Endothelial cell of umbilical vein (primary cell): ENCODE data around the gene CHSY1. TPM values are rescaled to one million over a fixed set of nuclear protein-coding genes. Genes with fewer than 3 reads are reported as not detected.

Experiments used
- BruUV-seq: library from RNA; stranded (reverse); fragments of 400-500 nt; replicated peaks from 2 replicates; lab custom pipeline; 2021; lab: Mats Ljungman, UMichigan
- CTCF ChIA-PET: fragments of 300-600, 350-600 bp; sonication (Branson Sonifier 250); formaldehyde crosslinking; loops from one replicate; lab custom pipeline; 2021; ENCODE audit warnings: antibody characterized with exemption, inconsistent platforms; lab: Charles Lee
- POLR2A ChIA-PET: fragments of 300-600, 350-600 bp; sonication (Branson Sonifier 250); formaldehyde crosslinking; loops from one replicate; lab custom pipeline; 2021; ENCODE audit warnings: antibody characterized with exemption, inconsistent platforms; lab: Charles Lee
- DNase-seq: peaks from one replicate; pipeline ENCODE4 v3.0.0-alpha.2; 2011; ENCODE audit warnings: low read depth, low spot score
- FAIRE-seq: peaks from 2 replicates; lab custom pipeline; 2011; peaks lifted over from hg19 to GRCh38; lab: Jason Lieb, UNC
- H2AFZ ChIP-seq: 2 replicates; pipeline ENCODE4 v1.6.0; 2012; ENCODE audit warnings: low read depth, low read length, control low read depth, inconsistent platforms
- H3K27ac ChIP-seq: 2 replicates; pipeline ENCODE4 v1.5.1; 2011; ENCODE audit warnings: low read depth, mild to moderate bottlenecking, control low read depth, low read length, moderate library complexity; ENCODE audit not compliant: insufficient read depth
- H3K27me3 ChIP-seq, 2 experiments: 2 replicates each; pipeline versions ENCODE4 v1.6.0 to v1.6.1; 2011; ENCODE audit warnings: low read length in 2 of 2, mixed read lengths in 1 of 2; ENCODE audit not compliant: control insufficient read depth in 2 of 2, insufficient read depth in 2 of 2
- H3K36me3 ChIP-seq, 2 experiments: 2 replicates in 1 of 2; 3 replicates in 1 of 2; pipeline ENCODE4 v1.5.1; 2011; ENCODE audit warnings: low read length in 2 of 2, mild to moderate bottlenecking in 1 of 2, moderate library complexity in 1 of 2; ENCODE audit not compliant: control insufficient read depth in 2 of 2, insufficient read depth in 2 of 2; ENCODE audit errors: extremely low read depth in 1 of 2
- H3K4me1 ChIP-seq: 3 replicates; pipeline ENCODE4 v1.5.1; 2011; ENCODE audit warnings: mild to moderate bottlenecking, low read length; ENCODE audit not compliant: control insufficient read depth, insufficient read depth; ENCODE audit errors: extremely low read depth
- H3K4me2 ChIP-seq: 2 replicates; pipeline ENCODE4 v1.6.1; 2011; ENCODE audit warnings: low read length, control low read depth, mixed read lengths; ENCODE audit not compliant: insufficient read depth
- H3K4me3 ChIP-seq, 3 experiments: fragments of 200-600 bp in 1 of 3; sonication (generic), shearing (Covaris generic) in 1 of 3; replicated peaks in 1 of 3; 2 replicates each; pipeline ENCODE4 v1.5.1; 2011 to 2016; ENCODE audit warnings: control low read depth in 3 of 3, low read length in 3 of 3, mild to moderate bottlenecking in 2 of 3, inconsistent platforms in 1 of 3, low read depth in 1 of 3, moderate library complexity in 1 of 3; ENCODE audit not compliant: insufficient read depth in 1 of 3
- H3K79me2 ChIP-seq: 2 replicates; pipeline ENCODE4 v1.6.0; 2012; ENCODE audit warnings: low read length, inconsistent platforms; ENCODE audit not compliant: control insufficient read depth, insufficient read depth
- H3K9ac ChIP-seq: replicated peaks from 2 replicates; pipeline ENCODE3; 2011; ENCODE audit warnings: low read length, control low read depth; ENCODE audit not compliant: insufficient read depth; ENCODE audit errors: extremely low read depth
- H3K9me1 ChIP-seq: replicated peaks from 3 replicates; pipeline ENCODE4 v1.6.0; 2011; ENCODE audit warnings: mild to moderate bottlenecking, low read length; ENCODE audit not compliant: control insufficient read depth, insufficient read depth; ENCODE audit errors: extremely low read depth
- H3K9me3 ChIP-seq: replicated peaks from 2 replicates; pipeline ENCODE4 v1.5.1; 2012; ENCODE audit warnings: low read length, inconsistent platforms; ENCODE audit not compliant: control insufficient read depth, insufficient read depth
- H4K20me1 ChIP-seq: replicated peaks from 2 replicates; pipeline ENCODE3; 2011; ENCODE audit warnings: mild to moderate bottlenecking, low read length; ENCODE audit not compliant: control insufficient read depth, insufficient read depth; ENCODE audit errors: extremely low read depth
- EZH2 ChIP-seq: IDR thresholded peaks from 2 replicates; pipeline ENCODE4 v1.6.1; 2012; ENCODE audit warnings: borderline replicate concordance, low read depth, mild to moderate bottlenecking, moderate library complexity, low read length, inconsistent platforms; ENCODE audit not compliant: severe bottlenecking
- FOS ChIP-seq: IDR thresholded peaks from 2 replicates; pipeline ENCODE4 v1.6.1; 2011; ENCODE audit warnings: mild to moderate bottlenecking, low read length, moderate library complexity, borderline replicate concordance; ENCODE audit not compliant: insufficient read depth
- GATA2 ChIP-seq: IDR thresholded peaks from 2 replicates; pipeline ENCODE4 v1.7.0; 2011; ENCODE audit warnings: low read depth, mild to moderate bottlenecking, moderate library complexity, mixed read lengths, low read length; ENCODE audit not compliant: insufficient read length, insufficient read depth
- JUN ChIP-seq: IDR thresholded peaks from 2 replicates; pipeline ENCODE4 v1.6.1; 2011; ENCODE audit warnings: borderline replicate concordance, low read depth; ENCODE audit not compliant: insufficient read length, insufficient read depth
- MAX ChIP-seq: IDR thresholded peaks from 2 replicates; pipeline ENCODE4 v1.6.1; 2011; ENCODE audit not compliant: insufficient read depth, insufficient read length
- MYC ChIP-seq: IDR thresholded peaks from one replicate; pipeline ENCODE4 v1.6.1; 2011; ENCODE audit warnings: mild to moderate bottlenecking, low read depth, low read length
- POLR2A ChIP-seq: IDR thresholded peaks from 2 replicates; pipeline ENCODE4 v1.6.1; 2012; ENCODE audit warnings: low read depth, mild to moderate bottlenecking, control low read depth, low read length
- POLR2AphosphoS5 ChIP-seq: IDR thresholded peaks from 2 replicates; pipeline ENCODE4 v1.6.1; 2012; ENCODE audit warnings: low read depth, mild to moderate bottlenecking, control low read depth, low read length, moderate library complexity; ENCODE audit not compliant: insufficient read depth
- dilution Hi-C: fragments of 300-500 bp; cut with MboI; formaldehyde crosslinking; loops from one replicate; pipeline ENCODE4 v1.15.0; 2019; ENCODE audit warnings: low sequenced_read_pairs; ENCODE audit not compliant: extremely low pct_ligation_motif_present
- intact Hi-C: fragments of 100-400 bp; cut with micrococcal nuclease; formaldehyde crosslinking; loops from one replicate; pipeline ENCODE4 v1.10.0; 2022
- polyA plus RNA-seq, 4 experiments: library from polyadenylated mRNA; depleted of rRNA in 3 of 4; stranded (reverse) in 3 of 4; unstranded in 1 of 4; fragments of >200 nt; gene quantifications; 2 replicates each; pipeline versions ENCODE4 v1.2.1 to v1.2.3, GENCODE V29; 2011 to 2012; ENCODE audit warnings: missing spikeins in 1 of 4
- total RNA-seq: library from RNA; stranded (reverse); gene quantifications from 2 replicates; pipeline ENCODE4 v1.2.3, GENCODE V29; 2021
- TF ChIP-seq, protein P1 (sequence below), 2 donors: IDR thresholded peaks; 1 replicate in 1 of 2; 2 replicates in 1 of 2; pipeline ENCODE4 v1.5.1; 2011; ENCODE audit warnings: low read length in 2 of 2, mild to moderate bottlenecking in 2 of 2, moderate library complexity in 2 of 2, control low read depth in 1 of 2, inconsistent platforms in 1 of 2, low read depth in 1 of 2; ENCODE audit not compliant: insufficient read depth in 1 of 2; ENCODE audit errors: extremely low read depth in 1 of 2

Gene CHSY1
- total and polyA plus RNA-seq, 2 donors (not counting 3 experiments of a cell fraction or from before 2014, with no cell fraction given), result 23.7 to 50.8 TPM

GRCh38 chr15:101240358-101240757, 11.5 kb downstream of the CHSY1 start:
- H3K27ac ChIP-seq, result no peak overlapping the region
- TF ChIP-seq FOS (no peak), MAX (no peak), EZH2 (no peak), GATA2 (no peak), POLR2A (no peak), MYC (no peak), JUN (no peak), POLR2AphosphoS5 (no peak)
- TF ChIP-seq, protein P1, sequence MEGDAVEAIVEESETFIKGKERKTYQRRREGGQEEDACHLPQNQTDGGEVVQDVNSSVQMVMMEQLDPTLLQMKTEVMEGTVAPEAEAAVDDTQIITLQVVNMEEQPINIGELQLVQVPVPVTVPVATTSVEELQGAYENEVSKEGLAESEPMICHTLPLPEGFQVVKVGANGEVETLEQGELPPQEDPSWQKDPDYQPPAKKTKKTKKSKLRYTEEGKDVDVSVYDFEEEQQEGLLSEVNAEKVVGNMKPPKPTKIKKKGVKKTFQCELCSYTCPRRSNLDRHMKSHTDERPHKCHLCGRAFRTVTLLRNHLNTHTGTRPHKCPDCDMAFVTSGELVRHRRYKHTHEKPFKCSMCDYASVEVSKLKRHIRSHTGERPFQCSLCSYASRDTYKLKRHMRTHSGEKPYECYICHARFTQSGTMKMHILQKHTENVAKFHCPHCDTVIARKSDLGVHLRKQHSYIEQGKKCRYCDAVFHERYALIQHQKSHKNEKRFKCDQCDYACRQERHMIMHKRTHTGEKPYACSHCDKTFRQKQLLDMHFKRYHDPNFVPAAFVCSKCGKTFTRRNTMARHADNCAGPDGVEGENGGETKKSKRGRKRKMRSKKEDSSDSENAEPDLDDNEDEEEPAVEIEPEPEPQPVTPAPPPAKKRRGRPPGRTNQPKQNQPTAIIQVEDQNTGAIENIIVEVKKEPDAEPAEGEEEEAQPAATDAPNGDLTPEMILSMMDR (IDR thresholded peaks at IDR 0.05; ENCODE audit: extremely low read depth in 1 of 2, insufficient read depth in 1 of 2, low read depth in 1 of 2, low read length in 2 of 2), result no peak
- peaks cover 18% of the 10 kb centered on the region for H4K20me1 ChIP-seq
- no peaks in the 10 kb centered on the region for H3K36me3 ChIP-seq
- FAIRE-seq, result no peak
- BruUV-seq, result no TSS peak
- ChIA-PET CTCF (interaction anchor here (1.4 to 2.0 kb wide), 2 partner anchors 10 to 13 kb away, joined by 4 to 6 read pairs; no protein-coding TSS in a partner anchor), POLR2A (no interaction called here)
- no peak overlapping the region for H2AFZ ChIP-seq
- dilution Hi-C loops (loop anchor here (5.0 kb wide), 1 partner anchor 33 kb away; no protein-coding TSS in a partner anchor), intact Hi-C loops (no loop called here)
- no peaks in the 10 kb centered on the region for H3K9me3 ChIP-seq
- H3K9me1 ChIP-seq, result no peaks in the 10 kb centered on the region
- H3K4me2 ChIP-seq, result no peak overlapping the region
- H3K9ac ChIP-seq, result no peak overlapping the region
- DNase-seq, result no peak
- H3K79me2 ChIP-seq, result peaks cover 94% of the 10 kb centered on the region
- peaks cover 27% of the 10 kb centered on the region for H3K4me1 ChIP-seq
- H3K4me3 ChIP-seq, result no peak overlapping the region
- no peaks in the 10 kb centered on the region for H3K27me3 ChIP-seq
